Common myeloid progenitor, CD34-positive (primary cell): ENCODE measurements around the gene DEFB132.

ENCODE experiments used
- CTCF ChIA-PET: fragments of 350-600 bp; sonication (Branson Sonifier 250); formaldehyde crosslinking; loops from one replicate; lab custom pipeline; 2021; ENCODE audit warnings: antibody characterized with exemption; lab: Charles Lee
- POLR2A ChIA-PET: fragments of 350-600 bp; sonication (Branson Sonifier 250); formaldehyde crosslinking; loops from one replicate; lab custom pipeline; 2021; ENCODE audit warnings: antibody characterized with exemption; lab: Charles Lee
- DNase-seq, 3 donors: peaks; one replicate each; pipeline versions ENCODE4 v3.0.0 to v3.0.0-alpha.2; 2013
- H3K27ac ChIP-seq, 2 experiments: 1 replicate in 1 of 2; 2 replicates in 1 of 2; pipeline ENCODE4 v1.7.0; 2013; ENCODE audit warnings: inconsistent platforms in 2 of 2, low read length in 2 of 2, mild to moderate bottlenecking in 2 of 2, low read depth in 1 of 2, moderate library complexity in 1 of 2; ENCODE audit not compliant: severe bottlenecking in 2 of 2, insufficient read depth in 1 of 2, poor library complexity in 1 of 2
- H3K27me3 ChIP-seq, 5 experiments: replicated peaks in 2 of 5; 1 replicate in 3 of 5; 2 replicates in 2 of 5; pipeline versions ENCODE4 v1.6.1 to v1.7.0; 2013; ENCODE audit warnings: low read length in 4 of 5, mild to moderate bottlenecking in 2 of 5, moderate library complexity in 2 of 5, inconsistent platforms in 1 of 5; ENCODE audit not compliant: insufficient read depth in 5 of 5, control insufficient read depth in 4 of 5
- H3K36me3 ChIP-seq, 4 experiments: 1 replicate in 2 of 4; 2 replicates in 2 of 4; pipeline versions ENCODE4 v1.6.1 to v1.7.0; 2013; ENCODE audit warnings: low read length in 3 of 4, control low read depth in 1 of 4, mild to moderate bottlenecking in 1 of 4; ENCODE audit not compliant: control insufficient read depth in 4 of 4, insufficient read depth in 4 of 4
- H3K4me1 ChIP-seq, 4 experiments: 1 replicate in 3 of 4; 2 replicates in 1 of 4; pipeline versions ENCODE4 v1.6.1 to v1.7.1; 2013; ENCODE audit warnings: low read length in 3 of 4, mild to moderate bottlenecking in 3 of 4, control low read depth in 1 of 4, inconsistent platforms in 1 of 4, moderate library complexity in 1 of 4; ENCODE audit not compliant: control insufficient read depth in 4 of 4, insufficient read depth in 4 of 4; ENCODE audit errors: control extremely low read depth in 1 of 4
- H3K4me3 ChIP-seq, 7 experiments: 1 replicate in 4 of 7; 2 replicates in 3 of 7; pipeline versions ENCODE4 v1.5.1 to v1.7.0; 2013; ENCODE audit warnings: mild to moderate bottlenecking in 7 of 7, low read length in 6 of 7, moderate library complexity in 6 of 7, inconsistent platforms in 2 of 7, low read depth in 2 of 7, control low read depth in 1 of 7; ENCODE audit not compliant: insufficient read depth in 4 of 7, control insufficient read depth in 1 of 7; ENCODE audit errors: extremely low read depth in 1 of 7
- H3K9me3 ChIP-seq, 5 experiments: 1 replicate in 4 of 5; 2 replicates in 1 of 5; pipeline versions ENCODE4 v1.6.1 to v1.7.1; 2013; ENCODE audit warnings: low read length in 4 of 5, mild to moderate bottlenecking in 2 of 5, inconsistent platforms in 1 of 5, low read depth in 1 of 5, moderate library complexity in 1 of 5; ENCODE audit not compliant: control insufficient read depth in 4 of 5, insufficient read depth in 2 of 5; ENCODE audit errors: control extremely low read depth in 1 of 5
- WGBS: methylation state at CpG from one replicate; pipeline ENCODE4 v1.1.5; 2013; ENCODE audit not compliant: insufficient coverage; 5-methylcytosine and 5-hydroxymethylcytosine counted together

Gene DEFB132

DNA sequence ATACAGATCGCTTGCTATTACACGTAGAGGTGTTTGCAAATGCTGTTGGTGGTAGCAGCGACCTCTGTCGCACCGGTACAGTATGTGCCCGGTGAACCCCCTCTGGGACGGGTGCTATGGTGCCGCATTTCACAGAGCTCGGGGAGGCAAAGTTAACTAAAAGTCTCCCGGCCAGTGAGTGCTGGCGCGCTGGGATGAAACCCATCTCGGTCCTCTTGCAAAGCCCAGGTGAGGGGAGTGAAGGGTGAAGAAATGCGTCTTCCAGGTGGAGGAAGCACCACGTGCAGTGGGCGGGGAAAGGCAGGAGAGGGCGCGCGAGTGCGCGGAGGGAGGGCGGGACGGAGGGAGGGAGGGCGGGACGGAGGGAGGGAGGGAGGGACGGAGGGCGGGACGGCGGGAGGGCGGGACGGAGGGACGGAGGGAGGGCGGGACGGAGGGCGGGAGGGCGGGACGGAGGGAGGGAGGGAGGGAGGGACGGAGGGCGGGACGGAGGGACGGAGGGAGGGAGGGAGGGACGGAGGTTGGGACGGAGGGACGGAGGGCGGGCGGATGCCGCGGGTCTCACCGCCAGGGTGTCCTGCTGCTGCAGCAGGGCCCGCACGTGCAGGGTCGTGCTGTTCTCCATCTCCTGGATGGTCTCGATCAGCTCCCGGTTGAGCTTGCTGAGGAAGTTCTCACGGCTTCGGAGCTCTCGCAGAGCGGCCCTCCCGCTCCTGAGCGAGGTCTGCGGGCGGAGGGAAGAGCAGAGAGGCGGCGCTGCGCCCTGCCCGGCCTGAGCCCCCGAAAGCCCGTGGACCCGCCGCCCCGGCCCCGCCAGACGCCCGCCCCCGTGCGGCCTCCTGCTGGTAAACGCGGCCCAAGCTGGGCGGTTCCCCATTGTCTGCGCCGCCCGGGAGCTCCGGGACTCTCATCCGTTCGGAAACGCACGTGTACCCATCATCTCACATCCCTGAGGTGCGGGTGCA, 21.4 kb downstream of the DEFB132 start:
- peak overlapping the region in 1 of 7 experiments; percentile 57 for H3K4me3 ChIP-seq
- H3K36me3 ChIP-seq: peaks cover 21 to 69% (median 56%) of the 10 kb centered on the region in 4 experiments
- peak in 1 of 3 donors; percentile 11 for DNase-seq
- H3K4me1 ChIP-seq: no peaks in the 10 kb centered on the region
- POLR2A ChIA-PET: no interaction called here
- CTCF ChIA-PET: interaction anchor here (1.0 to 2.0 kb wide), 5 partner anchors 10 to 61 kb away, joined by 4 to 8 read pairs (median 4); no protein-coding TSS in a partner anchor
- H3K27ac ChIP-seq: no peak overlapping the region
- WGBS: 97% methylated on average over 35 of the region's 88 CpGs
- H3K9me3 ChIP-seq: no peaks in the 10 kb centered on the region
- H3K27me3 ChIP-seq: no peaks in the 10 kb centered on the region

DNA sequence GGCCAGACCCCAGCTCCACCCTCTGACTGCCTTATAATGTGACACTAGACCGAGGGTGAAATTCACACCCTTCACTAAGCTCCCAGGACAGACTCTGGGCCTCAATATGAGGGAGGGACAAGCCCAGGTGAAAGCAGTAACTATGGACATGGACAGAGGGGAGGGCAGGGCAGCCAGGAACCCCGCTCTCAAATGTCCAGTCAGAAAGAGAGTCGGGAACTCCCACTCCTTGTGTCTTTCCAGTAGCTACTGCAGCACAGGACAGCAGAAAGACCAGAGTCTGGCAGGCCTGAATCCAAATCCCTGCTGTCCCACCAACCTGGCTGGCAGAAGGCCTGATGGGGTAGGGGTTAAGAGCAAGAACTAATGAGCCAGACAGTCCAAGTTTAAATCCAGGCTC, 26.6 kb downstream of the DEFB132 start:
- H3K4me1 ChIP-seq: peaks cover 0 to 1% (median under 1%) of the 10 kb centered on the region in 4 experiments
- ChIA-PET CTCF (interaction anchor here (1.2 kb wide), 1 partner anchor 18 kb away, joined by 3 read pairs; no protein-coding TSS in a partner anchor), POLR2A (no interaction called here)
- WGBS: 68% methylated on average over 3 of the region's 3 CpGs
- DNase-seq: no peak
- H3K27ac ChIP-seq: no peak overlapping the region
- no peaks in the 10 kb centered on the region for H3K27me3 ChIP-seq
- peaks cover 12 to 34% (median 28%) of the 10 kb centered on the region in 4 experiments for H3K36me3 ChIP-seq
- H3K9me3 ChIP-seq: no peaks in the 10 kb centered on the region
- H3K4me3 ChIP-seq: no peak overlapping the region

DNA sequence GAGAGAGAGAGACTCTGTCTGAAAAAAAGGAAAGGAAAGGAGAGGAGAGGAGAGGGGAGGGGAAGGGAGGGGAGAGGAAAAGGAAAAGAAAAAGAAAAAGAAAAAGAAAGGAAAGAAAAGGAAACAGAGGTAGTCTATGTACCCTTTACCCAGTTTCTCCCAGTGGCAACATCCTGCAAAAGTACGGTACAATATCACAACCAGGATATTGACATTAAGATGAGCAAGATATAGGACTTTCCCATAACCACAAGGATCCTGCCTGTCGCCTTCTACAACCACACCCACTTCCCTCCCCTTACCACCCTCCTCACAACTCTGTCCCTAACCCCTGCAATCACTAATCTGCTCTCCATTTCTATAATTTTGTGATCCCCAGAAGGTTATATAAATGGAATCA, 29.0 kb downstream of the DEFB132 start:
- H3K4me1 ChIP-seq: peaks cover 8 to 20% (median 13%) of the 10 kb centered on the region in 4 experiments
- DNase-seq: no peak
- H3K27ac ChIP-seq: no peak overlapping the region
- ChIA-PET CTCF (no interaction called here), POLR2A (no interaction called here)
- H3K9me3 ChIP-seq: no peaks in the 10 kb centered on the region
- WGBS: 21% methylated on average over 2 of the region's 2 CpGs
- H3K27me3 ChIP-seq: no peaks in the 10 kb centered on the region
- no peak overlapping the region for H3K4me3 ChIP-seq
- H3K36me3 ChIP-seq: peaks cover 10 to 22% (median 17%) of the 10 kb centered on the region in 4 experiments

DNA sequence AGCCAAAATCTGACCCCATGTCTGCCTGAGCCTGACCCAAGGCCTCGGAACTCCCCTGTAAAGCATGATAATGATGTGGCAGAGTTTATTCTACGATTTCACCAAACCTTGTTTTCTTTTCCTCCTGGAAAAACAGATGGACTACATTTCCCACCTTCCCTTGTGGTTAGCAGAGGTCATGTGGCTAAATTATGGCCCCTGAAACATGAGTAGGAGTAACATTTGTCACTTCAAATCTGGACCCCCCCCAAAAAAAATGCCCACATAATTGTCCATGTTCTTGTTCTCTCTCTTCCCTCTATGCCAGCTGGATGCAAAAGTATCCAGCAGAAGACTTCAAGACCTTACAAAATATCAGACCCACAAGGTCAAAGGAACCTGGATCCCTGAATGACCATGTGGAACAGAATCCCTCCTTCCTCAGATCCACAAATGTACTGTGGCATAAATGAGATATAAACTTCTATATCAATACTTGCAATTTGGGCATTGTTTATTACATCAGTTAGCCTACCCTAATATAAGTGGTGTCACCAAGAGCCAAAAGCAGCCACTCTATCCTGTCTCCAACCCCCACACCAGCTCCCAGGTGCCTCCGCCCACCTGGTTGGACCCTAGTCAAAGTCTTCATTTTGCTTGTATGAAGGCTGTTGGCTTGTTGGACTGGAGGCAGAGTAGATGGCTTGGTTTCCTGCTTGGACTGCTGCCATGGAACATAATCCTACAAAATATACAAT, 31.6 kb downstream of the DEFB132 start:
- peaks cover 14 to 27% (median 21%) of the 10 kb centered on the region in 4 experiments for H3K4me1 ChIP-seq
- peak overlapping the region in 5 of 7 experiments; percentile 8 to 93 (median 87) for H3K4me3 ChIP-seq
- peak in 1 of 3 donors; percentile 8 for DNase-seq
- H3K27me3 ChIP-seq: no peaks in the 10 kb centered on the region
- no peaks in the 10 kb centered on the region for H3K9me3 ChIP-seq
- CTCF ChIA-PET: interaction anchor here (0.5 to 1.7 kb wide), 3 partner anchors 11 to 76 kb away, joined by 3 to 5 read pairs (median 5); no protein-coding TSS in a partner anchor
- POLR2A ChIA-PET: no interaction called here
- WGBS: 100% methylated on average over 1 of the region's 3 CpGs
- peaks cover 2 to 6% (median 4%) of the 10 kb centered on the region in 4 experiments for H3K36me3 ChIP-seq
- no peak overlapping the region for H3K27ac ChIP-seq

DNA sequence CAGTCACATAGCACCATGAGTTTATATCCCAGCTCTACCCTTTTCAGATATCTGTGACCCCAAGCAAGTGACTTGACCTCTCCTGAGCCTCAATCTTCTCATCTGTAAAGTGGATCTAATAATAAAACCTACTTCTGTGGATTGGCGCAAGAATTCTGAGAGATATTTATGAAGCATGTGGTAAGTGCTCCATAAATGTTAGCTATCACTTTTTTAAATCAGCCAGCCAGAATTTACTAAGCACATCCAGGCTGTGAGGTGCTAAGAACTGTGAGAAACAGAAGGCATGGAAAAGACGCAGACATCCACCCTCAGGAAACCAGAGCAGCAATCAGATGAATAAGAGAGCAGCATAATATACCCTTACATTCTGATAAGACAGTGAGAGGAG, 32.2 kb downstream of the DEFB132 start:
- no peaks in the 10 kb centered on the region for H3K27me3 ChIP-seq
- H3K4me1 ChIP-seq: peaks cover 14 to 27% (median 21%) of the 10 kb centered on the region in 4 experiments
- 0% methylated on average over 1 of the region's 2 CpGs for WGBS
- peaks cover 2 to 6% (median 3%) of the 10 kb centered on the region in 4 experiments for H3K36me3 ChIP-seq
- ChIA-PET CTCF (interaction anchor here (1.0 to 1.7 kb wide), 2 partner anchors 12 to 41 kb away, joined by 5 read pairs; no protein-coding TSS in a partner anchor), POLR2A (no interaction called here)
- H3K27ac ChIP-seq: peak overlapping the region; percentile 52 to 83
- no peaks in the 10 kb centered on the region for H3K9me3 ChIP-seq
- peak overlapping the region; percentile 75 to 93 (median 88) for H3K4me3 ChIP-seq
- DNase-seq: peak in 1 of 3 donors; percentile 44

DNA sequence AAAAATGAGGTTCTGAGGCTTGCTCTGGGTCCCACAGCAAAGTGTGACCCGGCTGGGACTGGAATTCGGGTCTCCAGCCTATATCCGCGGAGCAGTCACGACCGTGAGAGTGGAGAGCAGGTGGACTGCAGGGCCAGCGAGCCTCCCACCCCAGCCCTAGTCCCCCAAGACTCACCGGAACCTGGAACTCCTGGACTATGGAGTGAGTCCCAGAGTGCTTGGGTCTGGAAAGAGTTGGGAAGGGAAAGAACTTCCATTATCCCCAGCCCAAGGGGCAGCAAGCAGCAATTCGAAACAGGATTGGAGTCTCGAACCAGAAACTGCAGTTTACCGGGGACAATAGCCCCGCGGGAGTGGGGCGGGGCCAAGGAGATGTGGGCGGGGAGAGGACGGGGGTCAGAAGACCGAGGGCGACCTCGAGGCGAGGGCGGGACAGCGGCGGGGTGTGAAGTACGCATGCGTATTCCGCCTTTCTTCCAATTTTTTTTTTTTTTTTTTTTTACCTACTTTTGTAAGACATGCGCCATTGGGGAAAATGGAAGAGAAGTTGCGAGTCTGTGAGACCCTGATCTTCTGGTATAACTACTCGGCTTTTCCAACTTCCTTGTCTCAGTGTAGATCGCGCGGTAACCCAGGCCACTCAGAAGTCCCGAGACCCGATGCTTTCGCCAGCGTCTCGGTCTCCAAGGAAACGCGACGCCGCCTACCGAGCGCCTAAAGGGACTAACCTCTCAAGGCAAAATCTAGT, 32.7 kb downstream of the DEFB132 start, which contains the start of gene C20orf96:
Gene C20orf96 (minus strand): TSS at position 667 of the 748 bp plus-strand sequence. CDS start 140 bp downstream, at position 527.
- CTCF ChIA-PET: interaction anchor here (1.0 to 1.7 kb wide), 2 partner anchors 12 to 40 kb away, joined by 5 read pairs; no protein-coding TSS in a partner anchor
- WGBS: 0% methylated on average over 31 of the region's 43 CpGs
- POLR2A ChIA-PET: no interaction called here
- no peaks in the 10 kb centered on the region for H3K9me3 ChIP-seq
- no peaks in the 10 kb centered on the region for H3K27me3 ChIP-seq
- peak; percentile 95 to 96 (median 96) for DNase-seq
- peak within 1 kb of the TSS; percentile 75 to 93 (median 88) for H3K4me3 ChIP-seq
- H3K36me3 ChIP-seq: peaks cover 0 to 6% (median 3%) of the 10 kb centered on the region in 4 experiments
- H3K4me1 ChIP-seq: peaks cover 14 to 27% (median 21%) of the 10 kb centered on the region in 4 experiments
- H3K27ac ChIP-seq: peak within 1 kb of the TSS; percentile 52 to 83
